CD4-positive, alpha-beta T cell (primary cell): ENCODE measurements around the gene LMF1. TPM values are rescaled to one million over a fixed set of nuclear protein-coding genes. Genes with fewer than 3 reads are reported as not detected.

Experiments used
- ATAC-seq: fragments of 200-7000 bp; cut with Tn5 transposase; one replicate; pipeline ENCODE4 v1.10.0; 2022; ENCODE audit warnings: mild to moderate bottlenecking; ENCODE audit not compliant: poor library complexity
- CTCF ChIA-PET: fragments of 350-600 bp; sonication (Branson Sonifier 250); formaldehyde crosslinking; loops from one replicate; lab custom pipeline; 2021; ENCODE audit warnings: antibody characterized with exemption, inconsistent platforms; lab: Charles Lee
- POLR2A ChIA-PET: fragments of 350-600 bp; sonication (Branson Sonifier 250); formaldehyde crosslinking; loops from one replicate; lab custom pipeline; 2021; ENCODE audit warnings: antibody characterized with exemption, inconsistent platforms; lab: Charles Lee
- DNase-seq, 14 experiments: peaks; one replicate each; pipeline ENCODE4 v3.0.0-alpha.2; 2013 to 2020; ENCODE audit warnings: mixed read lengths in 2 of 14
- H3K27ac ChIP-seq, 2 donors: one replicate each; pipeline versions ENCODE4 v1.5.1 to v1.7.0; 2013; ENCODE audit warnings: low read length in 2 of 2, low read depth in 1 of 2, mild to moderate bottlenecking in 1 of 2
- H3K27me3 ChIP-seq, 2 experiments: 1 replicate in 1 of 2; 2 replicates in 1 of 2; pipeline versions ENCODE4 v1.6.1 to v1.7.0; 2013; ENCODE audit warnings: low read length in 2 of 2, control low read depth in 1 of 2, mild to moderate bottlenecking in 1 of 2, moderate library complexity in 1 of 2; ENCODE audit not compliant: insufficient read depth in 2 of 2, control insufficient read depth in 1 of 2
- H3K36me3 ChIP-seq: one replicate; pipeline ENCODE4 v1.6.1; 2013; ENCODE audit warnings: low read length, control low read depth; ENCODE audit not compliant: insufficient read depth
- H3K4me1 ChIP-seq: one replicate; pipeline ENCODE4 v1.6.1; 2013; ENCODE audit warnings: low read length, control low read depth; ENCODE audit not compliant: insufficient read depth
- H3K4me3 ChIP-seq: one replicate; pipeline ENCODE4 v1.5.1; 2013; ENCODE audit warnings: mild to moderate bottlenecking, low read length, moderate library complexity
- H3K9me3 ChIP-seq, 2 experiments: 1 replicate in 1 of 2; 2 replicates in 1 of 2; pipeline versions ENCODE4 v1.6.1 to v1.7.0; 2013; ENCODE audit warnings: low read length in 2 of 2, mild to moderate bottlenecking in 2 of 2, control low read depth in 1 of 2, moderate library complexity in 1 of 2; ENCODE audit not compliant: control insufficient read depth in 1 of 2, insufficient read depth in 1 of 2
- H3K27ac Mint-ChIP-seq: one replicate; pipeline ENCODE4 v1.8.0; 2020; ENCODE audit warnings: mixed read lengths
- H3K27me3 Mint-ChIP-seq: one replicate; pipeline ENCODE4 v1.8.0; 2021; ENCODE audit warnings: mixed read lengths
- H3K36me3 Mint-ChIP-seq: one replicate; pipeline ENCODE4 v1.8.0; 2021; ENCODE audit warnings: low read depth, mixed read lengths
- H3K4me1 Mint-ChIP-seq: one replicate; pipeline ENCODE4 v1.8.0; 2021; ENCODE audit warnings: low read depth, mixed read lengths
- H3K4me3 Mint-ChIP-seq: one replicate; pipeline ENCODE4 v1.8.0; 2020; ENCODE audit warnings: mild to moderate bottlenecking, mixed read lengths
- H3K9me3 Mint-ChIP-seq: one replicate; pipeline ENCODE4 v1.8.0; 2020; ENCODE audit warnings: mixed read lengths
- CTCF ChIP-seq: fragments of 200-600 bp; IDR thresholded peaks from one replicate; pipeline ENCODE4 v1.8.0; 2022; ENCODE audit warnings: antibody characterized with exemption, mild to moderate bottlenecking
- intact Hi-C, 2 experiments: fragments of 100-400 bp; cut with DNase I in 1 of 2; cut with micrococcal nuclease in 1 of 2; formaldehyde crosslinking; loops; one replicate each; pipeline versions ENCODE4 v1.15.1 to v1.9.0; 2023 to 2025; cut with DNase I, micrococcal nuclease
- total RNA-seq, 174 experiments: library from RNA in 2 of 174; stranded (reverse) in 2 of 174; gene quantifications; one replicate each; pipeline ENCODE4 v1.2.3 and lab custom pipeline; 2021 to 2026

The LMF1 gene
- total RNA-seq, 2 experiments from 2014 or later = 26.8 to 27.6 TPM

DNA sequence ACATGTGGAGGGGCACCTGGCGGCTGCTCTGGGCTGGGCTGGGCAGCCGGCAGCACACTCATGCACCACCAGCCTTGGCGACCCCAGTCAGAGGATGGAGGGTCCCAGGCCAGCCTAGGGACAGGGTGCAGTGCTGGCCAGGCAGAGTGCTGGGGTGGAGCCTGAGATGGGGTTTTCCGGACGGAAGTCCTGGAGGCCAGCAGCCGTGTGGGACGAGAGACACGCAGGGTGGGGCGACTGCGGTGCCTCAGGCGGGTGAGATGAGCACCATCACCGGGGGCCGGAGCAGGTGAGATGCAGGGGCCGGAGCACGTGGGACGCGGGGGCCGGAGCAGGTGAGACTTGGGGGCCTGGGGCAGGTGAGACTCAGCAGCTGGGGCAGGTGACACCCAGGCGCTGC is 55.2 kb downstream of the LMF1 start:
- Histone ChIP-seq H3K4me3 (no peak overlapping the region), H3K9me3 (no peaks in the 10 kb centered on the region), H3K4me1 (no peaks in the 10 kb centered on the region), H3K36me3 (peaks cover 3% of the 10 kb centered on the region), H3K27me3 (no peaks in the 10 kb centered on the region), H3K27ac (no peak overlapping the region)
- ChIA-PET POLR2A (no interaction called here), CTCF (no interaction called here)
- TF ChIP-seq CTCF = no peak
- ATAC-seq (no peak), DNase-seq (no peak)
- Mint-ChIP-seq H3K4me3 (no peak overlapping the region), H3K27me3 (no peaks in the 10 kb centered on the region), H3K9me3 (no peaks in the 10 kb centered on the region), H3K4me1 (no peaks in the 10 kb centered on the region), H3K27ac (no peak overlapping the region), H3K36me3 (peaks cover 5% of the 10 kb centered on the region)
- intact Hi-C loops = no loop called here

GRCh38 chr16:914440-914839 is 56.3 kb downstream of the LMF1 start:
- intact Hi-C loops = no loop called here
- DNase-seq = peak in 2 of 14 experiments; percentile 25 to 59

DNA sequence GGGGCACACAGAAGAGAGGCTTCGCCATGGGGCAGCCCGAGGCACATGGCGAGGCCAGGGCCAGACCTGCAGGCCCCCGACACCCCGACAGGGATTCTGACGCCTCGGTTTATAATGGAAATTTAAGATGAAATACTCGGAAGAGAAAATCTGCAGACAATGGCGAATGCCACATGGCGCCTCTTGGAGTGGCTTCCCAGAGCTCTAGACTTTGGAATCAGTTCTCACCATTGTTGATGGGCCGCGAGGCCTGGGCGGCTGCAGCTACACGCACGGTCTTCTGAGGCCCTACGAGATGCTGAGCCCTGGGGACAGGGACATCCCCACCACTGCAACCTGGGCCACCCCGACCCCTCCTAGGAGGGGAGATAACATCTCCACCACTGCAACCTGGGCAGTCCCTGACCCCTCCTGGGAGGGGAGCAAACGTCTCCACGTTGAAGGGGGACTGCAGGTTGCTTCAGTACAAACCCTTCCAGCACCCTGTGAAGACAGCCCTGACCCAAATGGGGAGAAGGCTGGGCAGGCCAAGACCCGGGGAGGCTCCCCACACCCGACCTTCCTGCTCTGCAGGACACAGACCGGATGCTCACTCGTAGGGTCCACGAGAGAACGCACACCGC is 56.9 kb downstream of the LMF1 start:
- Mint-ChIP-seq H3K27me3 (no peaks in the 10 kb centered on the region), H3K9me3 (no peaks in the 10 kb centered on the region), H3K4me1 (no peaks in the 10 kb centered on the region), H3K36me3 (peaks cover 6% of the 10 kb centered on the region), H3K27ac (no peak overlapping the region), H3K4me3 (no peak overlapping the region)
- CTCF ChIA-PET = no interaction called here
- Histone ChIP-seq H3K9me3 (no peaks in the 10 kb centered on the region), H3K4me1 (no peaks in the 10 kb centered on the region), H3K36me3 (peaks cover 8% of the 10 kb centered on the region), H3K27ac (no peak overlapping the region), H3K4me3 (no peak overlapping the region), H3K27me3 (no peaks in the 10 kb centered on the region)
- POLR2A ChIA-PET = no interaction called here
- TF ChIP-seq CTCF = no peak
- ATAC-seq (no peak), DNase-seq (no peak)
- intact Hi-C loops = no loop called here

More at GRCh38 chr16:914440-914839, 56.3 kb downstream of the LMF1 start:
- no peaks in the 10 kb centered on the region for H3K4me1 Mint-ChIP-seq
- no peaks in the 10 kb centered on the region for H3K27me3 Mint-ChIP-seq
- POLR2A ChIA-PET = no interaction called here
- CTCF ChIA-PET = no interaction called here
- H3K9me3 Mint-ChIP-seq = no peaks in the 10 kb centered on the region
- no peak for ATAC-seq
- no peaks in the 10 kb centered on the region for H3K27me3 ChIP-seq
- peaks cover 3% of the 10 kb centered on the region for H3K36me3 ChIP-seq
- H3K36me3 Mint-ChIP-seq = peaks cover under 1% of the 10 kb centered on the region
- no peaks in the 10 kb centered on the region for H3K9me3 ChIP-seq
- no peaks in the 10 kb centered on the region for H3K4me1 ChIP-seq
- H3K27ac Mint-ChIP-seq = no peak overlapping the region
- H3K4me3 Mint-ChIP-seq = no peak overlapping the region
- H3K4me3 ChIP-seq = no peak overlapping the region
- no peak for TF ChIP-seq CTCF
- no peak overlapping the region for H3K27ac ChIP-seq
